HG03457 (cell line): ENCODE measurements around the gene PRR5L.

Experiments
- ATAC-seq: cut with Tn5 transposase; IDR thresholded peaks from one replicate; pipeline ENCODE4 v1.9.1; 2021; ENCODE audit warnings: moderate number of reproducible peaks; ENCODE audit not compliant: unreplicated experiment

PRR5L gene

DNA sequence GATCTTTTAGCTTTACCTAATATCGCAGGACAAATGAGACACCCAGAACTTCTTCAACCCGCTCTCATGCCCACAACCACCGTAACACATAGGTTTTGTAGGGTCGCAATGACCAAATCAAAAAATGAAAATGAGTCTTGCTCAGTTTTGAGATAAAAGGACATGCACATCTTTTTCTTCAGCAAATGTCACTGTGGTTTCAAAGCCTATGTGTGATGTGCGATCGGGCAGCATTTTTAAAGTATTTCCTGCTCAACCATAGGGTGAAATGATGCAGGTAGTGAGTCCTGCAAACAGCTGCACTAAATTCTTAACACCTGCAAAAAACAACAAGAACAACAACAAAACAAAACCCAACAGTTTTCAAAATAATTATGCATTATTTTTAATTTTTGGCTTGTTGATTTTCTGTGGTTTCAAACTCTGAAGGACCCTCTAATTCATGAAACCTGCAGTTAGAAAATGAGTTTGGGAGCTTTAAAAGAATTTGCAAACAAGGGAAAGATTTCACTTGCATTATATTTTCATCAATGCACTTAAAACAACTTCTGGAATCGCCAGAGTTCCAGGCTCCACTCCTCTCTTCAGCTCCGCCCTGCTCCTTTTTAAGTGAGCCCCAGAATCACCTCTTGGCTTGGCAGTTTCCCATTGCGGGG is 79.4 kb downstream of the PRR5L start:
- no peak for ATAC-seq

DNA sequence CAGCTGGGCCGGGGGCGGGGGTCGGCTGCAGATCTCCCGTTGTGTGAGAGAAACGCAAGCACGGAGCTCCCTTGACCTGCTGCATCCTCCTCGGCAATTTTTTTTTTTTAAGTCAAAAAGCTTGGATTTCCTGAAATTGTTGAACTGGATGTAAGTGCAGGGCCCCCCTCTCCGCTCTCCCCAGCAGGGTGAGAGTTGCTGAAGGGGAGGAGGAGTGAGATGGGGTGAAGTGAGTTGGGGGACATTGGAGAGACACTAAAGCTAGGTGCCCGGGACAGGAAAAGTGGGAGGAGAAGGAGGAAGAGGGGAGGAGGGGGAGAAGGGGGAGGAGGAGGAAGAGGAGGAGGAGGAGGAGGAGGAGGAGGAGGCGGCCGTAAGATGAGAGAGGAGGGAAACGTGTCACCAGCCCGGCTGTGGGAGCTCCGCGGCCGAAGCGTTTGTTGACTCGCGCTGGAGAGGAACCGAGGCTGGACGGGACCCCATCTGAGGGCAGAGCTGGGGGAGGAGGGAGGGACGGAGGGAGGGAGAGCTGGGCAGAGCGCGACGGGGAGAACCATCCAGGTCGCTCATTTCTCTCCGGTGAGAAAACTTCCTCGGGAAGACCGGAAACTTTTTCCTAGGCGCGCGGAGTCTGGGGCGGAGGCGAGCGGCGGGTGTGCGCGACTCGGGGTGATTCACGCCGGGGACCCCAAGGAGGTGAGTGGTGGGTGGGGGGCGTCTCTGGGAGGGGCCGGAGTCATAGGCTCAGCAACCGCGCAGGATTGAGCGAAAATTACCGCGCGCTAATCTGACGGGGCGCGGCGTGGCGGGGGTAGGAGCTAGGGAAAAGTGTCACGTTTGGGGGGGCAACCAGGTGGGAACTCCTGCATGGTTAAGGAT is 80.2 kb downstream of the PRR5L start:
- ATAC-seq = no peak

DNA sequence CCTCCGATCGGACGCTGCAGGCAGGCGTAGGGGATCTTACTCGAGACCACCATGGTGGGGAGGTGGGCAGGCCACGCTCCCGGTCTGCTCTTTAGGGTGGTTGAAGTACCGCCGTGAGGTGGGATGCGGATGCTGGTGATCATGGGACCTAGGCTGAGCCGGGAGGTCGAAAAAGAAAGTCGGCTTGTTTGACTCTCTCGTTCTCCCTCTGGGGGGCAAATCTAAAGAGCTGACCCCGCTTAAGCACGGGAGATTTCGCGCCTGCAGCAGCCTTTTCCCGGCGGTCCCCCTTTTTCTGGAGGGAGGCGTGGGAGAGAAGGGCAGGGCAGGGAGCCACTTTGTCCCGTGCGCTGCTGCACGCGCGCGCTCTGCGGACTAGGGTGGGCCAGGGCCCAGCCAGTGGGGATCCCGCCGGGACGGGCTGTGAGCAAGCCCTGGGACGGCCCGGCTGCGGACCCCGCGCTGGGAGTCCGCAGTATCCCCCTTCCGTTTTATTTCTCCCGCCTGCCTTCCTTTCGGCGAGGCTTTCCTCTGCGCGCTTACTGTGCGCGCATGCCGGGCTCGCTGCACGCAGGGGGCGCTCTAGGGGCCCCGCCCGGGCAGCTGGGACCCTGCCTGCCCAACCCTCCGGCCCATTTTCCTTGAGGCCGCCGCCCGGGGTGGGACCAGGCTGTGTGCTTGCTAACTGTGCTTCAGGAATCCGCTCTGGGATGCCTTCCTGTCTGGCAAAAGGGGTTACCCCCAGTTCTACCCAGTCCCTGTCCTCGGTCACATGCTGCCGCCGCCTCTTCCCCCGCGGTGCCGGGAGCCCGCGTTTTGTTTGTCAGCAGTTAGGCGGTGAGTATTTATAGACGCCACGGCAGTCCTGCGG is 81.0 kb downstream of the PRR5L start:
- no peak for ATAC-seq

- ATAC-seq = no peak
These were observed 81.9 kb downstream of the PRR5L start for GRCh38 chr11:36377759-36378564.

GRCh38 chr11:36379653-36380052 is 83.6 kb downstream of the PRR5L start:
- no peak for ATAC-seq

DNA sequence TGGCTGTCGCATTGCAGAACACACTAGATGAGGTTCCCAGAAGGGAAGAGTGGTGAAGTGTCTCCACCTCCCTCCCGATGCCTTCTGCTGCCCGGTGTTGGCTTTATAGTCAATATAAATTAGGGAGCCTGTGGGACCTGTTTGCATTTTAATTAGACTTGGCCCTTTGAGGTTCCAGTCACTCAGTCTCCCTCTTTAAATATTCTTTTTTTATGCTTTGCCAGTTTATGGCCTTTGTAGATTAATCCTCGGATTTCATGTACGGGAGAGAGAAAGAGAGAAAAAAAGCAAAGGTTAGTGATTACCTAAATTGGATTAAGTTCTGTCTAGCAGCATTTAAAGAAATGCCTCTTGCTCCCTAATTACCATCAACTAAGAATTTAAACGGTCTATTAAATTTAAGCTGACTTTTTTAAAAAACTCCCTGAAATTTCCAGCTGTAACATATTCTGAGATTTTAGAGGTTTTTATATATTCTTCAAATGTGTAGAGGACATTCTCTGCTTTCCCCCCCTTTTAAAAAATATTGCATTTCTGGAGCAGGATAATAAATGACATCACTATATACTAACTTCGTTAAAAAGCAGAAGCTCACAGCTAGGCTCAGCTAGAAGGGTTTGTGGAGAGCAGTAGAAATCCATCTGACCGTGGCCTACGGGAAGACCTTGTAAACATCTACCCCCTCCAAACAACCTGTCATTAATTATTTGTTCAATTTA is 84.4 kb downstream of the PRR5L start:
- no peak for ATAC-seq

DNA sequence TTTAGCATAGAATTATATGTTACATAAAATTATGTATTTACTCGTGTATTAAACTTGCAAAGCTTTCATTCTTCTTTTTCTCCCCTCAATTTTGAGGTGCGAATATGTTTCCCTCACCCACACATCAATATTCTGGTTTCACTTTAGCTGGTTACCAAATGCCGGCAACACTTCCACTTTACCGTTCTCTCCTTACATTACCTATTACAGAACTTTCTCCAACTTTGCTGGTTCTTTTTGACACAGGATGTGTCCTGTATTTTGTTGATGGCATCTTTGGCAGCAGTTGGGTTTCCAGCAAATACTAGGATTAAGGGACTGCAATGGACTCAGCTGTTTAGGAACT is 84.9 kb downstream of the PRR5L start:
- no peak for ATAC-seq

- no peak for ATAC-seq
These were observed 87.1 kb downstream of the PRR5L start for GRCh38 chr11:36383195-36383594.

- no peak for ATAC-seq
These were observed 89.3 kb downstream of the PRR5L start for GRCh38 chr11:36385121-36385970.

DNA sequence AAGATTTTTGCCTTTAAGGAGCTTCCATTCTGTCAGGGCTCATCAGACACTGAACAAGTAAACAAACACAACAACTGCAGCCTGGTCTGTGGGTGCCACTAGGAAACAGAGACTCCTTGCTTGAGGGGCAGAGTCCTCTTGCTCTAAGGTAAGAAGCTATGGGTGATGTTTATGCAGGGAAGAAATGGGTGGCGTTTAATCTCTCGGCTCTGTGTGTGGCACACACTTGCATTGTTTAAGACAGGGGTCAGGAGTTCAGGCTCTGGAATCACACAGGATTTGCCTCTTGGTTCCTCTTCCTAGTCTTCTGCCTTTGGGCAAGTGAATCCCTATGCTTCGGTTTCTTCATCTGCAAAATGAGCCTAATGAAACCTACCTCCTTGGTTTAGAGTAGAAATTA is 90.3 kb downstream of the PRR5L start:
- ATAC-seq = no peak

DNA sequence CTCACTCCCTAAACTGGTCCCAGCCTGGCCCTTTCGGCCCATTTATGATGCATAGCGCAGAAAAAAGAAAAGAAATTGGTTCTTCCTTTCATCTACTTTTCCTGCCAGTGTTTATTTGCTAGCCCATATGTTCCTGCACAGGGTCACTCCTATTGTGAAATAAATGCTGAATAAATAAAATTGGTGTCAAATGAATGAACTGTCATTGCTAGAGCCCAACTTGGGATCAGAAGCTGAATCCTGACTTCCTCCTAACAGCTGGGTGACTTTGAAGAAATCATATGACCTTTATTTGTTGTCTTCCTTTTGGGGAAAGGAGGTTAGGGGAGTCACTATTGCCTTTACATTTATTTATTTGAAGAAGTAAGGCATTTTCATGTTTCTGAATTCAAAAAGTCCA is 92.0 kb downstream of the PRR5L start:
- no peak for ATAC-seq

GRCh38 chr11:36388951-36389350 is 92.9 kb downstream of the PRR5L start:
- no peak for ATAC-seq

DNA sequence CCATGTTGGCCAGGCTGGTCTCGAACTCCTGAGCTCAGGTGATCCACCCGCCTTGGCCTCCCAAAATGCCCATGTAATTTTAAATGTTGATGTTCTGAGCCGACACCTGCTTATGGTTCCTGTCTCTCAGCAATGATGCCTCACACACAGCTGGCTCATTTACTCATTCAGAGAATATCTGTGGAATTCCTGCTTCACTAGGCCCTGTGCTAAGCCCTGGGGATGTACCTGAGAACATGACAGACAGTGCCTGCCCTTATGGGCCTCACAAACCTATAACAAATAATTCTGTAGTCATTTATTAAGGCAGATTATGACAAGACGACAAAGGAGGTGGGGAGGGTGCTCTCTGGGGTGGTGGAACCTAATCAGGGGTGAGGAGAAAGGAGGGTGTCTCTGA is 93.7 kb downstream of the PRR5L start:
- ATAC-seq = no peak

DNA sequence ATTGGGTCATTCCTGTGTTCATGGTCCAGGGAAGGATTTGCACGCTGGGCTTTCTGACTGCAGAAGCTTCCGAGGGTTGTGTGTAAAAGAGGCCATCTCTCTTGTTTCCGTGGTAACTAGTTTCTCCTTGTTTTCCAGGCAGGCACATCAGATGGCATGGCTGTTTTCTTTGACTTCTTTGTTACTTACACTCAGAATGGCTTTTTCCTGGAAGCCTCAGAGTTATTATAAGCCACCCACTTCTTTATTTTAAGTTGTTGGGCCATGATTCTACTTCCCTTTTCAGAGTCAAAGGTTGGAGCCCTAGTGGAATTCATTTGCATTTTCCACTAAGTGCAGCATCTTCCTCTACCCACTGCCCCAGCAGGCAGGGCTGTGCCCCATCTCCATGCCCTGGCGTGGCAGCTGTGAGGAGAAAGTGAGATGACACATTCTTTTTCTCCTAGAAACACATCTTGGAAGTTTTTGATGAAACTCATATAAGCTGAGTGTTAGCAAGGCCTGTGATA is 94.9 kb downstream of the PRR5L start:
- ATAC-seq = no peak

GRCh38 chr11:36392196-36392595 is 96.1 kb downstream of the PRR5L start:
- no peak for ATAC-seq

DNA sequence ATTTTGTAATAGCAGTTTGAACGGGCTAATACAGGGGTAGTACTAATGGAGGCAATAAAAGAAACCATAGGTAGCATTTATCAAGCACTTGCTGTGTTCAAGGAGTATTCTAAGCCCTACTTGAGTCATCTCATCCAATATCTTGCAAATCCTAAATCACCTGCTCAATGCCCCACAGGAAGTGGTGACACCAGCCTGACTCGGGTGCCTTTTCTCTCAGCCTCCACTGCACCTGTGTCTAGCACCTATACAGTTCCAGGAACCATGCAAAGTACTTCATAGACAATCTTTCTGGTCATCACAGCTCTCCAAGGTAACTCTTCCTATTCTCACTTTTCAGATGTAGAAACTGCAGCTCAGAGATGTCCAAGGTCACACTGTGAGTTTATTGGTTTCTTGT is 98.0 kb downstream of the PRR5L start:
- no peak for ATAC-seq

GRCh38 chr11:36394926-36395325 is 98.8 kb downstream of the PRR5L start:
- no peak for ATAC-seq

GRCh38 chr11:36395978-36396736 is 100.1 kb downstream of the PRR5L start:
- no peak for ATAC-seq
